SK-N-SH (cell line): ENCODE results near the gene PDE11A.

Experiments used
- CHD2 ChIP-seq: fragments of 150-350 bp; IDR thresholded peaks from 2 replicates; pipeline ENCODE4 v1.6.1; 2018; ENCODE audit warnings: low read length; ENCODE audit not compliant: partially characterized antibody
- CTCF ChIP-seq: fragments of 200-600 bp; sonication (generic); IDR thresholded peaks from 2 replicates; pipeline ENCODE4 v1.6.1; 2017; ENCODE audit warnings: antibody characterized with exemption, mild to moderate bottlenecking, moderate library complexity
- EZH2phosphoT487 ChIP-seq: fragments of 200-600 bp; sonication (generic); IDR thresholded peaks from 2 replicates; pipeline ENCODE4 v1.6.1; 2017; ENCODE audit warnings: low read depth, mixed run types, mild to moderate bottlenecking, antibody characterized with exemption, moderate library complexity, borderline replicate concordance
- POLR2AphosphoS5 ChIP-seq: IDR thresholded peaks from 2 replicates; pipeline ENCODE4 v1.6.1; 2012; ENCODE audit warnings: low read depth, low read length
- REST ChIP-seq: IDR thresholded peaks from 2 replicates; pipeline ENCODE4 v1.6.1; 2012; ENCODE audit warnings: mild to moderate bottlenecking, low read depth, low read length, moderate library complexity
- SMC3 ChIP-seq: IDR thresholded peaks from 2 replicates; pipeline ENCODE4 v1.6.1; 2012; ENCODE audit warnings: low read depth, low read length, improper control_type of control experiment
- TAF1 ChIP-seq: IDR thresholded peaks from 2 replicates; pipeline ENCODE4 v1.6.1; 2012; ENCODE audit warnings: low read depth, mild to moderate bottlenecking, low read length, moderate library complexity, borderline replicate concordance
- TCF12 ChIP-seq: IDR thresholded peaks from 2 replicates; pipeline ENCODE4 v1.4.0; 2012
- TEAD4 ChIP-seq: IDR thresholded peaks from 2 replicates; pipeline ENCODE4 v1.4.0; 2012; ENCODE audit warnings: mild to moderate bottlenecking, borderline replicate concordance; ENCODE audit not compliant: insufficient read depth
- USF2 ChIP-seq: fragments of 150-350 bp; IDR thresholded peaks from 2 replicates; pipeline ENCODE4 v1.6.1; 2017; ENCODE audit warnings: antibody characterized with exemption, low read length, low read depth, borderline replicate concordance
- YY1 ChIP-seq: IDR thresholded peaks from 2 replicates; pipeline ENCODE4 v1.4.0; 2012; ENCODE audit warnings: low read depth, mild to moderate bottlenecking
- ZBTB33 ChIP-seq: IDR thresholded peaks from 2 replicates; pipeline ENCODE4 v1.4.0; 2012; ENCODE audit warnings: low read depth, borderline replicate concordance

- TF ChIP-seq CTCF = no peak
- TF ChIP-seq REST = no peak
- no peak for TF ChIP-seq POLR2AphosphoS5
- TF ChIP-seq TAF1 = no peak
- no peak for TF ChIP-seq YY1
- TF ChIP-seq TCF12 = no peak
- no peak for TF ChIP-seq TEAD4
- no peak for TF ChIP-seq EZH2phosphoT487
- no peak for TF ChIP-seq CHD2
- no peak for TF ChIP-seq USF2
- TF ChIP-seq ZBTB33 = no peak
- no peak for TF ChIP-seq SMC3
These were observed 3.6 kb upstream of the PDE11A start for GRCh38 chr2:178076130-178076529.
